GM20000 (cell line): ENCODE results near the gene GRB10.

Experiments
- DNase-seq: peaks from one replicate; pipeline ENCODE4 v3.0.0; 2012; ENCODE audit warnings: low spot score
- TF ChIP-seq, protein P1 (sequence below): IDR thresholded peaks from 2 replicates; pipeline ENCODE4 v1.5.1; 2012; ENCODE audit warnings: mild to moderate bottlenecking, control low read depth; ENCODE audit errors: extremely low read depth, missing control alignments

Gene GRB10

DNA sequence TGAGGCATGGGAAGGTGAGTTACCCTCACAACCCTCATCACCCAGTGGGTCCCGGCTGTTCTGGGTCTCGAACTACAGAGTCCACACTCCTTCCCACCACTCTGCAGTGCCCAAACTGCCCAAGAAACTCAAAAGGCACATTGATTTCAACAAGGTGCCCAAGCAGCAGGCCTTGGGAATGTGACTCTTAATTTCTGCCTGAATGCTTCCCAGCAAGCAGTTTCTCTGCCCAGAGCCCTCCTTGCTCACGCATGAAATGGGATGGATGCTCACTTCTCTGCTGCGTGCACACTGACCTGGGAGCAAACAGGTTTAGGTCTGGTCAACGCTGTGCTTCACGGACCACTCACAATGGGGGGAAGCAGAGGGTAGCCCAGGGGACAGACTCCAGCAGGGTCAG is 77.9 kb downstream of the GRB10 start:
- TF ChIP-seq, protein P1, sequence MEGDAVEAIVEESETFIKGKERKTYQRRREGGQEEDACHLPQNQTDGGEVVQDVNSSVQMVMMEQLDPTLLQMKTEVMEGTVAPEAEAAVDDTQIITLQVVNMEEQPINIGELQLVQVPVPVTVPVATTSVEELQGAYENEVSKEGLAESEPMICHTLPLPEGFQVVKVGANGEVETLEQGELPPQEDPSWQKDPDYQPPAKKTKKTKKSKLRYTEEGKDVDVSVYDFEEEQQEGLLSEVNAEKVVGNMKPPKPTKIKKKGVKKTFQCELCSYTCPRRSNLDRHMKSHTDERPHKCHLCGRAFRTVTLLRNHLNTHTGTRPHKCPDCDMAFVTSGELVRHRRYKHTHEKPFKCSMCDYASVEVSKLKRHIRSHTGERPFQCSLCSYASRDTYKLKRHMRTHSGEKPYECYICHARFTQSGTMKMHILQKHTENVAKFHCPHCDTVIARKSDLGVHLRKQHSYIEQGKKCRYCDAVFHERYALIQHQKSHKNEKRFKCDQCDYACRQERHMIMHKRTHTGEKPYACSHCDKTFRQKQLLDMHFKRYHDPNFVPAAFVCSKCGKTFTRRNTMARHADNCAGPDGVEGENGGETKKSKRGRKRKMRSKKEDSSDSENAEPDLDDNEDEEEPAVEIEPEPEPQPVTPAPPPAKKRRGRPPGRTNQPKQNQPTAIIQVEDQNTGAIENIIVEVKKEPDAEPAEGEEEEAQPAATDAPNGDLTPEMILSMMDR, result no peak
- no peak for DNase-seq

GRCh38 chr7:50703654-50704053 is 79.0 kb downstream of the GRB10 start:
- TF ChIP-seq, protein P1, result no peak
- DNase-seq, result no peak

DNA sequence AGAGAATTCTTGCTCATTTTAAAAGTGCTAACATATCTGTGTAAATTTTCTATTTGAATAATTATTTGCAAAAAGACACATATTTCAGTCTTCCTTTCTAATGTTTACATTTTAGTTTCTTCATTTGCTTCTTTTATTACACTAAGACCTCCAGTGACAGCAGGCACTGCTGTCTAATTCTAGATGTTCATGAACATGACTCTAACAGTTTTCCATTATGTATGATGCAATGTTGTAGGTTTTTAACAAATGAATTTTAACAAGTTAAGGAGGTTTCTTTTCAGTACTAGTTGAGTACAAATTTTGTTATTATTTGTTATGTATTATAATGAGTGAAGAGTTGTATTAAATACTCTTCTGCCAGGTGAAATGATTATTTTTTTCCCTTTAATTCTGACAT is 83.6 kb downstream of the GRB10 start:
- DNase-seq, result no peak
- TF ChIP-seq, protein P1, result no peak

- TF ChIP-seq, protein P1, result no peak
- DNase-seq, result no peak
Measured at GRCh38 chr7:50697748-50698147, 84.9 kb downstream of the GRB10 start.

DNA sequence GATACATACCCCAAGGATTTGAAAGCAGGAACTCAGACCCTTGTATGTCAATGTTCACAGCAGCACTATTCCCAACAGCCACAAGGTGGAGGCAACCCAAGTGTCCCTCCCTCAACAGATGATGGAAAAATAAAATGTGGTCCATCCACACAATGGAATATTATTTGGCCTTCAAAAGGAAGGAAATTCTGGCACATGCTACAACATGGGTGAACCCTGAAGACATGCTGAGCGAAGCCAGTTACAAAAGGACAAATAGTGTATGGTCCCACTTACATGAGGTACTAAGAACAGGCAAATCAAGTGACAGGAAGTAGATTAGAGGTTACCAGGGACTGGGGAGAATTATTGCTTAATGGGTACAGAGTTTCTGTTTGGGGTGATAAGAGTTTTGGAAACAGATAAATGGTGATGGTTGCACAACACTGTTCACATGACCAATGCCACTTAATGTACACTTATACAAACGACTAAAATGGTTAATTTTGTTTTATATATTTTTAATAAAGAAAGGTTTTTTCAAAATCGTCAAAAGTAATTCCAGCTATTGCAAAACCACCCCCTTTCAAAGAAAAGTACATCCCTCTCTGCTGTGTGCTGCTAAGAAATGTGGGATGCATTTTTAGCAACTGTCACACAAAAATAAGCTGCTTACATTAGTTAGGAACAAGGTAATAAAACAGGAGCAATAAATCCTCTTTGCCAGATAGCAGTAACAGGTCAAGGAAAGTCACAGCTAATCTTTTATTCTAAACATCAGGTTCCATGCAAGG is 85.7 kb downstream of the GRB10 start:
- no peak for DNase-seq
- TF ChIP-seq, protein P1, result no peak

- TF ChIP-seq, protein P1, result no peak
- DNase-seq, result no peak
Measured at GRCh38 chr7:50695026-50695425, 87.7 kb downstream of the GRB10 start.

DNA sequence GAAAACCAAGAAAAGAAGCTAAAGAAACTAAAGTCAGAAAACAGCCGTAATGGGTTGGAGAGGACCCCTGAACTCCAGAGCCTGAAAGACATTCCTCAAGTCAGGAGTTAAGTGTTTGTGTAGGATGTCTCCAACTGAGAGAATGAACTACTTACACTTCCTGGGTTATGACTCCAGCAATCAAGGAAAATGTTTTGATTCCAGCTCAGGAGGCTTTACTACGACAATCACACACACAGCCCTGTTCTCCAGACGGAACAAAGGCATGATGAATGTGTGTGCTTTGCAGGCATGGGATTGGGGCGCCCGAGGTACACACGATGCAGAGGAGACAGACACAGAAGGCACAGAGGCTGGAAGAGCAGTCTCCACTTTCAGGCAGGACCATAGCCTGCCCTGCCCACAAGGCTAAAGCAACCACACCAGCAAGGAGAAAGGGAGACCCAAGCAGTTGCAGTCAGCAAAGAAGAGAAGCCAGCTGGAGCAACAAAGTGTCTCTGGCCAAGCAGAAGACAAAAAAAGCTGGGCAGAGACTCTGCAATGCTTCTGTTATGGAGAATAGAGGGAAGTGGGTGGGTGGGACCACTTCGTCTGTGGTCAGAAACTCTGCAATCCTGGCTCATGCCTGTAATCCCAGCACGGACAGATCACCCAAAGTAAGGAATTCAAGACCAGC is 89.1 kb downstream of the GRB10 start:
- TF ChIP-seq, protein P1, result no peak
- DNase-seq, result no peak
